GM11168 (cell line): ENCODE measurements around the gene VILL.
"Not testable (repeated sequence)": the region's sequence is repeated elsewhere in the genome, so short reads cannot be mapped to it uniquely, and the experiment has no call there.

Experiments
- in situ Hi-C: fragments of 300-500 bp; cut with MboI; formaldehyde crosslinking; loops from one replicate; pipeline ENCODE4 v1.12.0; 2022; ENCODE audit warnings: low sequenced_read_pairs; ENCODE audit not compliant: unreplicated experiment

The VILL gene

GRCh38 chr3:38053286-38053685 is 62.7 kb downstream of the VILL start:
- in situ Hi-C loops: not testable (repeated sequence)

GRCh38 chr3:38053813-38054498 is 63.4 kb downstream of the VILL start:
- in situ Hi-C loops: not testable (repeated sequence)

- in situ Hi-C loops: no loop called here
Measured at GRCh38 chr3:38054499-38055001, 64.0 kb downstream of the VILL start.
